ENCODE results near the gene DLK1.

DLK1 gene

GRCh38 chr14:100717386-100717785, 9.3 kb upstream of the DLK1 start:
- Histone ChIP-seq H3K4me3 (ENCODE audit: low read length) (no peak overlapping the region), H3K9me2 (replicated peaks; ENCODE audit: insufficient read depth, low read length) (no peaks in the 10 kb centered on the region), H3K4me2 (ENCODE audit: low read depth, low read length) (no peak overlapping the region), H3K79me2 (ENCODE audit: low read length) (no peaks in the 10 kb centered on the region), H3K4me1 (ENCODE audit: low read length) (no peaks in the 10 kb centered on the region), H3K27ac (ENCODE audit: low read length) (no peak overlapping the region), H2AFZ (ENCODE audit: low read length) (no peak overlapping the region), H3K9ac (ENCODE audit: low read length) (no peak overlapping the region), H4K20me1 (ENCODE audit: insufficient read depth, low read length) (no peaks in the 10 kb centered on the region), H3K9me3 (replicated peaks; ENCODE audit: insufficient read depth, low read length) (no peaks in the 10 kb centered on the region), H3K36me3 (replicated peaks; ENCODE audit: insufficient read depth, low read length) (no peaks in the 10 kb centered on the region), H3K27me3 (replicated peaks; ENCODE audit: insufficient read depth, low read length) (peaks cover 16% of the 10 kb centered on the region), H3F3A (ENCODE audit: insufficient read depth, low read length) (no peaks in the 10 kb centered on the region)
- TF ChIP-seq EZH2phosphoT487 (IDR thresholded peaks at IDR 0.05; ENCODE audit: low read length): no peak
- TF ChIP-seq CTCF (IDR thresholded peaks at IDR 0.05; ENCODE audit: low read length): no peak
- TF ChIP-seq EZH2 (optimal IDR thresholded peaks at IDR 0.05; ENCODE audit: low read depth, low read length): no peak
- no peak for DNase-seq

GRCh38 chr14:100719976-100720520, 6.6 kb upstream of the DLK1 start:
- no peak overlapping the region for H3K4me2 ChIP-seq (ENCODE audit: low read depth, low read length)
- no peaks in the 10 kb centered on the region for H3K4me1 ChIP-seq (ENCODE audit: low read length)
- H3K4me3 ChIP-seq (ENCODE audit: low read length): no peak overlapping the region
- peaks cover 12% of the 10 kb centered on the region for H3K27me3 ChIP-seq (replicated peaks; ENCODE audit: insufficient read depth, low read length)
- H2AFZ ChIP-seq (ENCODE audit: low read length): no peak overlapping the region
- H3F3A ChIP-seq (ENCODE audit: insufficient read depth, low read length): no peaks in the 10 kb centered on the region
- no peaks in the 10 kb centered on the region for H4K20me1 ChIP-seq (ENCODE audit: insufficient read depth, low read length)
- H3K9me2 ChIP-seq (replicated peaks; ENCODE audit: insufficient read depth, low read length): no peaks in the 10 kb centered on the region
- no peak overlapping the region for H3K9ac ChIP-seq (ENCODE audit: low read length)
- no peaks in the 10 kb centered on the region for H3K36me3 ChIP-seq (replicated peaks; ENCODE audit: insufficient read depth, low read length)
- DNase-seq: no peak
- no peak for TF ChIP-seq EZH2 (optimal IDR thresholded peaks at IDR 0.05; ENCODE audit: low read depth, low read length)
- no peak for TF ChIP-seq CTCF (IDR thresholded peaks at IDR 0.05; ENCODE audit: low read length)
- no peak for TF ChIP-seq EZH2phosphoT487 (IDR thresholded peaks at IDR 0.05; ENCODE audit: low read length)
- H3K79me2 ChIP-seq (ENCODE audit: low read length): no peaks in the 10 kb centered on the region
- no peak overlapping the region for H3K27ac ChIP-seq (ENCODE audit: low read length)
- H3K9me3 ChIP-seq (replicated peaks; ENCODE audit: insufficient read depth, low read length): no peaks in the 10 kb centered on the region

- Histone ChIP-seq H2AFZ (ENCODE audit: low read length) (no peak overlapping the region), H3F3A (ENCODE audit: insufficient read depth, low read length) (no peaks in the 10 kb centered on the region), H3K79me2 (ENCODE audit: low read length) (no peaks in the 10 kb centered on the region), H3K9ac (ENCODE audit: low read length) (no peak overlapping the region), H3K9me3 (replicated peaks; ENCODE audit: insufficient read depth, low read length) (no peaks in the 10 kb centered on the region), H3K36me3 (replicated peaks; ENCODE audit: insufficient read depth, low read length) (no peaks in the 10 kb centered on the region), H4K20me1 (ENCODE audit: insufficient read depth, low read length) (no peaks in the 10 kb centered on the region), H3K27ac (ENCODE audit: low read length) (no peak overlapping the region), H3K4me3 (ENCODE audit: low read length) (no peak overlapping the region), H3K9me2 (replicated peaks; ENCODE audit: insufficient read depth, low read length) (no peaks in the 10 kb centered on the region), H3K27me3 (replicated peaks; ENCODE audit: insufficient read depth, low read length) (peaks cover 12% of the 10 kb centered on the region), H3K4me1 (ENCODE audit: low read length) (no peaks in the 10 kb centered on the region), H3K4me2 (ENCODE audit: low read depth, low read length) (no peak overlapping the region)
- TF ChIP-seq EZH2 (optimal IDR thresholded peaks at IDR 0.05; ENCODE audit: low read depth, low read length) (no peak), EZH2phosphoT487 (IDR thresholded peaks at IDR 0.05; ENCODE audit: low read length) (no peak), CTCF (IDR thresholded peaks at IDR 0.05; ENCODE audit: low read length) (no peak)
- DNase-seq: no peak
Measured at GRCh38 chr14:100721568-100721967, 5.1 kb upstream of the DLK1 start.
